RWPE1 (cell line): ENCODE measurements around the gene EMSY.

Source experiments
- CTCF ChIA-PET: fragments of 350-600 bp; sonication (Branson Sonifier 250); formaldehyde crosslinking; extraction: SDS; loops from one replicate; lab custom pipeline; 2021; lab: Yijun Ruan, JAX
- POLR2A ChIA-PET: fragments of 400-600 bp; formaldehyde crosslinking; extraction: SDS; loops from one replicate; lab custom pipeline; 2020; ENCODE audit warnings: antibody characterized with exemption; ENCODE audit not compliant: low non-redundant PET; lab: Yijun Ruan, JAX
- DNase-seq: peaks from one replicate; pipeline ENCODE4 v3.0.0; 2012; ENCODE audit warnings: low spot score
- H3K27ac ChIP-seq: fragments of 450-650 bp; 2 replicates; pipeline ENCODE4 v1.5.1; 2017
- CTCF ChIP-seq: fragments of 450-650 bp; conservative IDR thresholded peaks from 2 replicates; pipeline ENCODE4 v1.5.1; 2017; ENCODE audit warnings: low read depth, mild to moderate bottlenecking

EMSY gene

GRCh38 chr11:76587820-76588454 is 143.1 kb downstream of the EMSY start:
- ChIA-PET POLR2A (interaction anchor here (0.7 kb wide), 1 partner anchor 10 kb away, joined by 3 read pairs; no protein-coding TSS in a partner anchor), CTCF (no interaction called here)
- DNase-seq: no peak
- no peak overlapping the region for H3K27ac ChIP-seq
- no peak for TF ChIP-seq CTCF

GRCh38 chr11:76588455-76589325 is 143.9 kb downstream of the EMSY start:
- ChIA-PET POLR2A (interaction anchor here (0.7 kb wide), 1 partner anchor 9 kb away, joined by 3 read pairs; no protein-coding TSS in a partner anchor), CTCF (no interaction called here)
- TF ChIP-seq CTCF: no peak
- no peak overlapping the region for H3K27ac ChIP-seq
- no peak for DNase-seq

GRCh38 chr11:76589477-76589876 is 144.7 kb downstream of the EMSY start:
- CTCF ChIA-PET: interaction anchor here (0.6 kb wide), 1 partner anchor 896 kb away, joined by 3 read pairs; no protein-coding TSS in a partner anchor
- POLR2A ChIA-PET: no interaction called here
- no peak for DNase-seq
- no peak for TF ChIP-seq CTCF
- no peak overlapping the region for H3K27ac ChIP-seq

GRCh38 chr11:76589964-76590950 is 145.4 kb downstream of the EMSY start:
- no peak for DNase-seq
- TF ChIP-seq CTCF: no peak
- ChIA-PET CTCF (interaction anchor here (0.6 kb wide), 1 partner anchor 895 kb away, joined by 3 read pairs; no protein-coding TSS in a partner anchor), POLR2A (no interaction called here)
- H3K27ac ChIP-seq: no peak overlapping the region

- no peak for TF ChIP-seq CTCF
- POLR2A ChIA-PET: no interaction called here
- no peak overlapping the region for H3K27ac ChIP-seq
- CTCF ChIA-PET: no interaction called here
- DNase-seq: no peak
These were observed 146.6 kb downstream of the EMSY start for GRCh38 chr11:76591416-76591815.
